Iris pigment epithelial cell (primary cell): ENCODE data around the gene CDK5.
"Not testable (repeated sequence)": the region's sequence is repeated elsewhere in the genome, so short reads cannot be mapped to it uniquely, and the experiment has no call there.

Experiments used
- DNase-seq: peaks from one replicate; pipeline ENCODE4 v3.0.0-alpha.2; 2011; ENCODE audit warnings: low read depth

CDK5 gene

DNA sequence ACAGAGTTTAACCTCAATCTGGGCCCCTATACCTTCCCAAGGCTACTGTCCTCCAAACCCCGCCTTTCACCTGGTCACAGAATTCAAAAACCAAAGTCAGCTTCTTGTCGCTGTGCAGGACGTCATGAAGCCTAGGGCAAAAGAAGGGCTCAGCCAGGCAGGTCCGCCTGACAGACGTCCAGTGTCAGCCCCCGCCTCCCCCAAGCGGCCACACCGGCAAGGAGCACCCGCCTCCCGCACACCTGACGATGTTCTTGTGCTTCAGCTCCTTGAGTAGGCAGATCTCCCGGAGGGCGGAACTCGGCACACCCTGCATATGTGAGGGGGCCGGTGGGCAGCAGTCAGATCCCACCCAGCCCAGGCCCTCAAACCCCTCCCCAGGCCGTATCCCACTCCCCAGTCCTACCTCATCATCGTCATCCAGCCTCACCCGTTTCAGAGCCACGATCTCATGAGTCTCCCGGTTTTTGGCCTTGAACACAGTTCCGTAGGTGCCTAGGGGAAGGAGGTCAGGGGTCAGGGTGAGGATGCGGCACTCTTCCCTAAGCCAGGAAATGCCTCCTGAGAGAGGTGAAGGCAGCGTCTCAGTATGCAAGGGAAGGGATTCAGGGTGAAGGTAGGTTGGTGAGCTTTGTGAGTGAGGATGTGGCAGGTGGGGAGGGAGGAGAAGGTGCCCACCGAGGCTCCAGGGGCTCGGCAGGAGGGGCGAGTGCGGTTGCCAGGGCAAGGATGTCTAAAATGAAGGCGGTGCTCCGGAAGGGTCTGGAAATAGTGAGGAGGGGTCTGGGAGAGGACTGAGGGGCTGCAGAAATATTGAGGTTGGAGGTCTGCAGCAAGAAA, 811 bp downstream of the CDK5 start:
- DNase-seq = no peak

DNA sequence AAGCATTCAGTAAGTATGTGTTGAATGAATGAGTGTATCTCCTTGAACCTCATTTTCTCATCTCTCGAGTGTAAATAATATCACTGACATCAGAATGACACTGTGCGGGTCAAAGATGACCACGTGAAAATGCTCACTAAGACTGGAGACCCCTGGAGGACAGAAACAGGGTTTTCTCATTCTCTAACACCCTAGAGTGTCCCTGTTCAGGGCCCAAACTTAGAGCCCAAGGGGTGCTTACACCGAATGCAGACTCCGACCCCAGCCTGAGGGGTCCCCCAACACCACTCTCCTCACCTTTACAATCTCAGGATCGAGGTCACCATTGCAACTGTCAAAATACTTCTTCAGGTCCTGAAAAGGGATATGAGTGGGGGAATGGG, 1.4 kb downstream of the CDK5 start:
- no peak for DNase-seq

DNA sequence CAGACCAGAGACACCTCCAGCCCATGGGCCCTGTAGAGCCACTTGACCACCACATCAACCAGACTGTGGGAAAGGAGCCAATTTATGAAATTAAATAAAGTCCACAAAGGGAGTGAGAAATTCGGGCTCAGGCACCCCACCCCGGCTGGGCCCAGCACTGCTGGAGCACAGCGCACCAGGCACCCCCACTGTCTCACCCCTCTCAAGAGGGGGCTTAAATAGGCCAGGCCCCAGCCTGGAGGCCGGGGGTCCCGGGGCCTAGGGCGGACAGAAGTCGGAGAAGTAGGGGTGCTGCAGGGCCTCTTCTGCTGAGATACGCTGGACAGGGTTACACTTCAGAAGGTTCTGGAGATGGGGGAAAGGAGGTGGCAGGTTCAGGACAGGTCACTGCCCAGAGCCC, 3.9 kb downstream of the CDK5 start:
- DNase-seq = no peak

GRCh38 chr7:151053096-151053495, 4.6 kb downstream of the CDK5 start:
- DNase-seq = no peak

- peak; percentile 79 for DNase-seq
Measured at GRCh38 chr7:151051108-151051507, 6.6 kb downstream of the CDK5 start.

GRCh38 chr7:151048911-151049463, 8.7 kb downstream of the CDK5 start:
- no peak for DNase-seq

GRCh38 chr7:151047976-151048815, 9.5 kb downstream of the CDK5 start, which contains the start of gene ASIC3:
ASIC3 (plus strand) TSS chr7:151048531; CDS start chr7:151048886, 355 bp downstream.
- no peak for DNase-seq

- DNase-seq = no peak
Measured at GRCh38 chr7:151046603-151047573, 10.8 kb downstream of the CDK5 start.

GRCh38 chr7:151045967-151046366, 11.7 kb downstream of the CDK5 start:
- no peak for DNase-seq

DNA sequence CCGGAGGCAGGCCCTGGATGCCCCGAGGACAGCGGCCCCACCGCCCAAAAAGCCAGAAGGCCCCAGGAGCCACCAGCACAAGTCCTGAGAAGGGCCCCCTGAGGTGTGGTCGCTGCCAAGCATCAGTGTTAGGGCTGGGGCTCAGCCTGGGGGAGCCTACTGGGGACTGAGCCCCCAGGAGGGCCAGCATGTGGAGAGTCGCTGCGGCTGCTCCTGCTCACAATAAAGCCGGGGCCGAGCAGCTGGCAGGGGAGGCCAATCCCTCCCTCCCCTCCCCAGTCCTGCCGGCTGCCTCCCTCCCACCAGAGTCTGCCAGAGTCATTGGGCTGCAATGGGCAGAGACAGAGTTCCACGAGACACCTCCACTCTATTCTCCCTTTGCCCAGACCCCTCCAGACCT, 12.4 kb downstream of the CDK5 start:
- DNase-seq = no peak

DNA sequence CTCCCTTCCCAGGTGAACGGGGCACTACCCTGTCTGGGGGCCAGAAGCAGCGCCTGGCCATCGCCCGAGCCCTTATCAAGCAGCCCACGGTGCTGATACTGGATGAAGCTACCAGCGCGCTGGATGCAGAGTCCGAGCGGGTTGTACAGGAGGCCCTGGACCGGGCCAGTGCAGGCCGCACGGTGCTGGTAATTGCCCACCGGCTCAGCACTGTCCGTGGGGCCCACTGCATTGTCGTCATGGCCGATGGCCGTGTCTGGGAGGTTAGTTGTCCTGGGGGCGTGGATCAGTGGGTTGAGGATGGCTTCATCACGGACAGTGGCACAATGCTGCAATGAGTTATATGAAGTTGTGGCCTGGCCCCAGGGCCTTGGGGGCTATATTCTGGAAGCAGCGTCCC, 13.7 kb downstream of the CDK5 start:
- no peak for DNase-seq

GRCh38 chr7:151043449-151043848, 14.2 kb downstream of the CDK5 start:
- DNase-seq = not testable (repeated sequence)

GRCh38 chr7:151040616-151041375, 16.9 kb downstream of the CDK5 start:
- no peak for DNase-seq

DNA sequence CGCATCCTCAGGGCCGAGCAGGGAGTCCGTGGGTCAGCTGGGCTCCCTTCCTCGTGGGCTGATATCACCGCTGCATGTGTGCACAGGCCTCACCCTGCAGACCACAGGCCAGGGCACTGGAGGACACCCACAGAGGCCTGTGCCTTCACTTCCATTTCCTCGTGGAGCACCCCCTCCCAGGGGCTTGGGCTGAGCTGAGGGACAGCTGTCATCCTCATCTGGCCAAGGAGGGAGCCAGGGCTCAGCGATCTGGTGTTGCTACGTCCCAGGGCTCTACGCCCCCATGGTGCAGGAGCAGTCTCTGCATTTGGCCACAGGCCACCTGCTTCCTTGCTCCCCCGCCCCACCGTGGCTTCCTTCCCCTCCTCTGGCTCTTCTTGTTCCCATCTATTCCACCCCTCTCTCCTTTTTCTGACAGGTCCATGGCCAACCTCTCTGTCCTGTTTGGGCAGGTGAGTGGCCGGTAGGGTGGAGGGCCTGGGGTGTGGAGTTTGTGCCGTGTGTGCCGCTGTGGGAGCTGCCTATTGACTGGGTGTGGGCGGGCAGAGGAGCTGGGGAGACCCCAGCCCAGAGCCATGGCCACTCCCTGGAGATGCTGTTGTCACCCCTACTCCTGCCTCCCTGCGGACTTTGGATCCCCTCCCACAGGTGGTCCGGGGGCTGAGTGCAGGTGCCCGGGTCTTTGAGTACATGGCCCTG, 17.7 kb downstream of the CDK5 start:
- no peak for DNase-seq

GRCh38 chr7:151038951-151039849, 18.5 kb downstream of the CDK5 start:
- DNase-seq = peak; percentile 91

GRCh38 chr7:151035902-151036301, 21.8 kb downstream of the CDK5 start:
- DNase-seq = no peak

- DNase-seq = no peak
Measured at GRCh38 chr7:151035026-151035717, 22.5 kb downstream of the CDK5 start.

- no peak for DNase-seq
Measured at GRCh38 chr7:151034312-151035025, 23.2 kb downstream of the CDK5 start.
